GM23248 (cell line): ENCODE results near the gene VASN.

Experiments used
- EZH2 ChIP-seq: fragments of 200-600 bp; sonication (generic); IDR thresholded peaks from 2 replicates; pipeline ENCODE4 v1.6.1; 2018; ENCODE audit warnings: antibody characterized with exemption, mild to moderate bottlenecking; ENCODE audit not compliant: insufficient read depth, poor library complexity, severe bottlenecking
- EZH2phosphoT487 ChIP-seq: fragments of 200-600 bp; sonication (generic); IDR thresholded peaks from 2 replicates; pipeline ENCODE4 v1.6.1; 2018; ENCODE audit warnings: antibody characterized with exemption, moderate library complexity, mild to moderate bottlenecking, low read depth; ENCODE audit not compliant: insufficient read depth

DNA sequence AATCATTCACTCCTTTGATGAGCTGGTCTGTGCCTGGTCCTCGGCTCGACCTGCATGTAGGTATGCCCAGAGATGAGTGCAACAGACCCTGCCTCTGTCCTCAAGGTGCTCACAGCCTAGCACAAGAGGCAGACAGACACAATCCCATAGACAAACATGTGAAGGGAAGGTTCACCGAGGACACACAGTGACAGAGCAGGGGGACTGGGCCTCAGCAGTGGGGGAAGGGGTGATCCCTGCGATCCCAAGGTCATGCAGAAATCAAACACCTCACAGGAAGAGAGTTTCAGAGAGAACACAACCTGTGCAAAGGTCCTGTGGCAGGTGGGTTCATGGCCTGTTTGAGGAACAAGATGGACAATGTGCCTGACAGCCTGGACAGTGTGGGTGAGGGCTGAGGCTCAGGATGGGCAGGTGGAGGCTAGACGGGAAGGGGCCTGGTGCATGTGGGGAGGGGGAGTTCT is 4.2 kb upstream of the VASN start:
- TF ChIP-seq EZH2phosphoT487 (no peak), EZH2 (no peak)
